ENCODE results near the gene DNM3.

Gene DNM3

DNA sequence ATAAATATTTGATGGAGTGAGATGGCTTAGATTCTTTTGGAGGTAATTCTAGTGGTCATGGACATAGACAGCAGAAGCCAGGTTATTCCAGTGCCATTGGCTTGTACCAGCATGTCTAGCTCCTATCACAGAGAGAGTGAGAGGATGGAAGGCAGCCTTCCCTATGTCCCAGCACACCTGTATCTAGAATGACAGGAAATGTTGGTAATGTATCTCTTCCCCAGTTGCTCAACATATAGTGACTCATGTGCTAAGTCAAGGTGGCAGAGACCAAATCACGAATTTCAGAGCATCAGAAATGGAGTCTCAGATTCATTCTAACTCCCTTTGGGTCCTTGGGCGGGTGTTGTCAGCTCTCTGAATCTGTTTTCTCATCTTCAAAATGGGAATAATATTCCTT is 31.5 kb upstream of the DNM3 start:
- Histone ChIP-seq H3K9me3 (ENCODE audit: low read depth, low read length) (no peaks in the 10 kb centered on the region), H3K4me3 (no peak overlapping the region), H3K9ac (ENCODE audit: insufficient read length) (no peak overlapping the region), H3K36me3 (ENCODE audit: insufficient read depth, low read length) (no peaks in the 10 kb centered on the region), H3K27ac (no peak overlapping the region)
- no peak for DNase-seq (ENCODE audit: low read depth, low spot score)
- TF ChIP-seq FOXP2 (optimal IDR thresholded peaks at IDR 0.05; ENCODE audit: control extremely low read depth, extremely low read length, insufficient read depth) (no peak), POLR2AphosphoS5 (IDR thresholded peaks at IDR 0.05; ENCODE audit: borderline replicate concordance, low read depth, low read length) (no peak), EZH2 (IDR thresholded peaks at IDR 0.05) (no peak)

GRCh38 chr1:171811672-171812071 is 29.6 kb upstream of the DNM3 start:
- no peak overlapping the region for H3K9ac ChIP-seq (ENCODE audit: insufficient read length)

GRCh38 chr1:171814692-171815091 is 26.6 kb upstream of the DNM3 start:
- TF ChIP-seq POLR2AphosphoS5 (IDR thresholded peaks at IDR 0.05; ENCODE audit: borderline replicate concordance, low read depth, low read length) (no peak), EZH2 (IDR thresholded peaks at IDR 0.05) (no peak), FOXP2 (optimal IDR thresholded peaks at IDR 0.05; ENCODE audit: control extremely low read depth, extremely low read length, insufficient read depth) (no peak)
- no peak for DNase-seq (ENCODE audit: low read depth, low spot score)
- Histone ChIP-seq H3K4me3 (no peak overlapping the region), H3K9me3 (ENCODE audit: low read depth, low read length) (no peaks in the 10 kb centered on the region), H3K9ac (ENCODE audit: insufficient read length) (no peak overlapping the region), H3K36me3 (ENCODE audit: insufficient read depth, low read length) (no peaks in the 10 kb centered on the region), H3K27ac (no peak overlapping the region)

More at GRCh38 chr1:171811672-171812071, 29.6 kb upstream of the DNM3 start:
- no peak overlapping the region for H3K4me3 ChIP-seq
- no peak for DNase-seq (ENCODE audit: low read depth, low spot score)
- no peak overlapping the region for H3K27ac ChIP-seq
- TF ChIP-seq POLR2AphosphoS5 (IDR thresholded peaks at IDR 0.05; ENCODE audit: borderline replicate concordance, low read depth, low read length) (no peak), EZH2 (IDR thresholded peaks at IDR 0.05) (no peak), FOXP2 (optimal IDR thresholded peaks at IDR 0.05; ENCODE audit: control extremely low read depth, extremely low read length, insufficient read depth) (no peak)
- no peaks in the 10 kb centered on the region for H3K36me3 ChIP-seq (ENCODE audit: insufficient read depth, low read length)
- H3K9me3 ChIP-seq (ENCODE audit: low read depth, low read length) = no peaks in the 10 kb centered on the region

GRCh38 chr1:171816300-171816901 is 24.9 kb upstream of the DNM3 start:
- no peak overlapping the region for H3K4me3 ChIP-seq
- no peak for DNase-seq (ENCODE audit: low read depth, low spot score)
- no peak overlapping the region for H3K9ac ChIP-seq (ENCODE audit: insufficient read length)
- H3K27ac ChIP-seq = no peak overlapping the region
- no peaks in the 10 kb centered on the region for H3K9me3 ChIP-seq (ENCODE audit: low read depth, low read length)
- no peaks in the 10 kb centered on the region for H3K36me3 ChIP-seq (ENCODE audit: insufficient read depth, low read length)
- TF ChIP-seq POLR2AphosphoS5 (IDR thresholded peaks at IDR 0.05; ENCODE audit: borderline replicate concordance, low read depth, low read length) = no peak
- TF ChIP-seq FOXP2 (optimal IDR thresholded peaks at IDR 0.05; ENCODE audit: control extremely low read depth, extremely low read length, insufficient read depth) = no peak
- TF ChIP-seq EZH2 (IDR thresholded peaks at IDR 0.05) = no peak

DNA sequence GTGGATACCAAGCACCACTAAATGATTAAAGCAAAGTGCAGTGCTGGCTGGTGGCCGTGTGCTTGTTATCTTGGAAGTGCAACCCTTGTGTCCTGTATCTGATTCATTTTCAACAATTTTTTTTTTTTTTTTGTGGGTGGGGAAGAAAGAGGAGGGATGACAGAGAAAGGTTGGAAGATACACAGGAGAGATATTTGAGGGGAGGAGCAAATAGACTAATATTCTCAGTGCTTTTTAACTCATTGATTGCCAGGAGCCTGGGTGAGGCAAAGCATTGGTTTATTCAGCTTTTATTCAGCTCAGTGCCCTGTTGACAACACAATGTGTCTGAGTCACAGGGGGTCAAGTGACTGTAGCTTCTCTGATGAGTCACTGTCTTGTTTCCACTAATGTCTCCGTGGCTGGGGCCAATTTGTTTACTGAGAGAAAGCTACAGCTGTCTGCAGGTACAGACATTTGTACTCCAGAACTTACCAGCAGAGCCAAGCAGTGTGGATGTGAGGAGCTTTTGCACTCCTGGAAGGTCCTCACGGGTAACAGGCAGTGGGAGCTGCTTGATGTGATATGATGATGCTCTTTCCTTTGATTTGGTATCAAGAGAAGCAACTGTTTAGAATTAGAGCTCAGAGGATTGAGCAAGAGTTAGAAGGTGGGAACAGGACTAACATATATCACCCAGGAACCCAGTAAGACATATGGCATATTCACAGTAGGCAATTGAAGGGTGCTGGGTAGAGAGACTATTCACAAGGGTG is 23.6 kb upstream of the DNM3 start:
- DNase-seq (ENCODE audit: low read depth, low spot score) = no peak
- TF ChIP-seq POLR2AphosphoS5 (IDR thresholded peaks at IDR 0.05; ENCODE audit: borderline replicate concordance, low read depth, low read length) (no peak), EZH2 (IDR thresholded peaks at IDR 0.05) (no peak), FOXP2 (optimal IDR thresholded peaks at IDR 0.05; ENCODE audit: control extremely low read depth, extremely low read length, insufficient read depth) (no peak)
- Histone ChIP-seq H3K36me3 (ENCODE audit: insufficient read depth, low read length) (no peaks in the 10 kb centered on the region), H3K9me3 (ENCODE audit: low read depth, low read length) (no peaks in the 10 kb centered on the region), H3K27ac (no peak overlapping the region), H3K4me3 (no peak overlapping the region), H3K9ac (ENCODE audit: insufficient read length) (no peak overlapping the region)

- H3K36me3 ChIP-seq (ENCODE audit: insufficient read depth, low read length) = no peaks in the 10 kb centered on the region
- no peak for DNase-seq (ENCODE audit: low read depth, low spot score)
- TF ChIP-seq FOXP2 (optimal IDR thresholded peaks at IDR 0.05; ENCODE audit: control extremely low read depth, extremely low read length, insufficient read depth) = no peak
- TF ChIP-seq EZH2 (IDR thresholded peaks at IDR 0.05) = no peak
- TF ChIP-seq POLR2AphosphoS5 (IDR thresholded peaks at IDR 0.05; ENCODE audit: borderline replicate concordance, low read depth, low read length) = no peak
- no peak overlapping the region for H3K9ac ChIP-seq (ENCODE audit: insufficient read length)
- H3K9me3 ChIP-seq (ENCODE audit: low read depth, low read length) = no peaks in the 10 kb centered on the region
- no peak overlapping the region for H3K4me3 ChIP-seq
- H3K27ac ChIP-seq = no peak overlapping the region
These were observed 21.4 kb upstream of the DNM3 start for GRCh38 chr1:171819946-171820345.

DNA sequence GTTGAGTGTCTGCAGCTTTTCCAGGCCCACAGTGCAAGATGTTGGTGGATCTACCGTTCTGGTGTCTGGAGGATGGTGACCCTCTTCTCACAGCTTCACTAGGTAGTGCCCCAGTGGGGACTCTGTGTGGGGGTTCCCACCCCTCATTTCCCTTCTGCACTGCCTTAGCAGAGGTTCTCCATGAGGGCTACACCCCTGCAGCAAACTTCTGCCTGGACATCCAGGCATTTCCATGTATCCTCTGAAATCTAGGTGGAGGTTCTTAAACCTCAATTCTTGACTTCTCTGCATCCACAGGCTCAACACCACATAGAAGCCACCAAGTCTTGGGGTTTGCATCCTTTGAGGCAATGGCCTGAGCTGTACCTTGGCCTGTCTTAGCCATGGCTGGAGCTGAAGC is 14.3 kb upstream of the DNM3 start:
- Histone ChIP-seq H3K36me3 (ENCODE audit: insufficient read depth, low read length) (no peaks in the 10 kb centered on the region), H3K27ac (no peak overlapping the region), H3K9ac (ENCODE audit: insufficient read length) (no peak overlapping the region), H3K9me3 (ENCODE audit: low read depth, low read length) (no peaks in the 10 kb centered on the region), H3K4me3 (no peak overlapping the region)
- no peak for DNase-seq (ENCODE audit: low read depth, low spot score)
- TF ChIP-seq POLR2AphosphoS5 (IDR thresholded peaks at IDR 0.05; ENCODE audit: borderline replicate concordance, low read depth, low read length) (no peak), FOXP2 (optimal IDR thresholded peaks at IDR 0.05; ENCODE audit: control extremely low read depth, extremely low read length, insufficient read depth) (no peak), EZH2 (IDR thresholded peaks at IDR 0.05) (no peak)

DNA sequence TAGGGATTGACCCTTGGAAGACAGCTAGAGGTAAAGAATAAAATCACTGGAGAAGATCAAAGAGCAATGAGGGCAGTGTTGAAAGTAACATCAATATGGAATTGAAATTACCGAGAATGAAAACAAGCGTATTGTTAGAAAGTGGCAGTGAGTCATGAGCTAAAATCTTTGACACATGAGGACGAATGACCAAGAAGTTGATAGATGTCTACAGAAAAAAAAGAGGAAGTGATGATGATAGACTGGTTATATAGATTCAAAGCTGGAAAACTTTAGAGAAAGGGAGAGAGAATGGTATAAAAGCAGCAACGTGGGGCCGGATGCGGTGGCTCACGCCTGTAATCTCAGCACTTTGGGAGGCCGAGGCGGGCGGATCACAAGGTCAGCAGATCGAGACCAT is 12.5 kb upstream of the DNM3 start:
- H3K9me3 ChIP-seq (ENCODE audit: low read depth, low read length) = no peaks in the 10 kb centered on the region

More for the DNA sequence above, 12.5 kb upstream of the DNM3 start:
- TF ChIP-seq POLR2AphosphoS5 (IDR thresholded peaks at IDR 0.05; ENCODE audit: borderline replicate concordance, low read depth, low read length) (no peak), FOXP2 (optimal IDR thresholded peaks at IDR 0.05; ENCODE audit: control extremely low read depth, extremely low read length, insufficient read depth) (no peak), EZH2 (IDR thresholded peaks at IDR 0.05) (no peak)
- Histone ChIP-seq H3K9ac (ENCODE audit: insufficient read length) (no peak overlapping the region), H3K36me3 (ENCODE audit: insufficient read depth, low read length) (no peaks in the 10 kb centered on the region), H3K27ac (no peak overlapping the region), H3K4me3 (no peak overlapping the region)
- no peak for DNase-seq (ENCODE audit: low read depth, low spot score)

Measured in SK-N-MC (cell line).